GM23338 (cell line): ENCODE measurements around the gene SSH2.

Experiments used
- CREB1 ChIP-seq: fragments of 250-450 bp; sonication (Bioruptor Pico); IDR thresholded peaks from 2 replicates; pipeline ENCODE4 v1.5.0; 2020; ENCODE audit warnings: low read depth, mild to moderate bottlenecking, moderate library complexity
- CTCF ChIP-seq, 2 experiments: fragments of 200-600 bp in 1 of 2; sonication (generic) in 1 of 2; conservative IDR thresholded peaks; 2 replicates each; pipeline versions ENCODE4 v1.5.1 to v1.6.1; 2016 to 2017; ENCODE audit warnings: antibody characterized with exemption in 2 of 2, low read depth in 2 of 2, mild to moderate bottlenecking in 2 of 2, moderate library complexity in 1 of 2
- EZH2 ChIP-seq: fragments of 200-600 bp; sonication (generic); IDR thresholded peaks from one replicate; pipeline ENCODE4 v1.8.0; 2017; ENCODE audit warnings: antibody characterized with exemption, mild to moderate bottlenecking, low read depth; ENCODE audit not compliant: unreplicated experiment
- EZH2phosphoT487 ChIP-seq: fragments of 200-600 bp; sonication (generic); IDR thresholded peaks from one replicate; pipeline ENCODE4 v1.8.1; 2018; ENCODE audit warnings: antibody characterized with exemption; ENCODE audit not compliant: unreplicated experiment
- JUNB ChIP-seq: IDR thresholded peaks from one replicate; pipeline ENCODE4 v1.6.1; 2016; ENCODE audit warnings: antibody characterized with exemption; ENCODE audit not compliant: unreplicated experiment
- POLR2AphosphoS5 ChIP-seq: IDR thresholded peaks from 2 replicates; pipeline ENCODE4 v1.6.1; 2016; ENCODE audit warnings: antibody characterized with exemption, low read depth
- REST ChIP-seq: IDR thresholded peaks from one replicate; pipeline ENCODE4 v1.6.1; 2018; ENCODE audit warnings: antibody characterized with exemption; ENCODE audit not compliant: unreplicated experiment
- STAT1 ChIP-seq: IDR thresholded peaks from one replicate; pipeline ENCODE4 v1.6.1; 2016; ENCODE audit warnings: antibody characterized with exemption; ENCODE audit not compliant: unreplicated experiment
- ZNF114 ChIP-seq: fragments of 250-450 bp; sonication (Bioruptor Pico); IDR thresholded peaks from 2 replicates; pipeline ENCODE4 v1.5.0; 2020; ENCODE audit warnings: mild to moderate bottlenecking, moderate library complexity
- ZNF331 ChIP-seq: fragments of 250-450 bp; sonication (Bioruptor Pico); IDR thresholded peaks from 2 replicates; pipeline ENCODE4 v1.5.0; 2020; ENCODE audit warnings: low read depth, mild to moderate bottlenecking, moderate library complexity
- TF ChIP-seq, protein P1 (sequence below): IDR thresholded peaks from 2 replicates; pipeline ENCODE4 v1.6.1; 2016; ENCODE audit warnings: antibody characterized with exemption

DNA sequence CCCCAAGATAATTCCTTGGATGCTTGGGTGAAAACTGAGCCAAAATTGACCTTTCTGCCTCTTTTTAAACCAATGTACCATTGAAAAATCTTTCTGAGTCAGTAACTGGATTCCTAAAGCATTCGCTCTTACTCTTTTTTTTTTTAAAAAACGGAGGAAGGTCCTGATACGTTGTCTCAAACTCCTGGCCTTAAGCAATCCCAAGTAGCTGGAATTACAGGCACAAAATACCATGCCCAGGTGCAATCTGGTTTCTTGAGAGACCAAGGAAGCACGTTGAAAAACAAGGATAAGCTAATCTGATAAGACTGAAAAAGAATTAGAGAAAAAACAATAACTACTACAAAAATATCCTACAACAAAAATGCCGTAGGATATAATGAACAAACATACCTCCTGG is 136.5 kb downstream of the SSH2 start:
- TF ChIP-seq CTCF (conservative IDR thresholded peaks at IDR 0.05; ENCODE audit: low read depth in 2 of 2) = no peak
- no peak for TF ChIP-seq CREB1 (CRISPR knock-in tag)
- TF ChIP-seq REST = no peak
- TF ChIP-seq, protein P1, sequence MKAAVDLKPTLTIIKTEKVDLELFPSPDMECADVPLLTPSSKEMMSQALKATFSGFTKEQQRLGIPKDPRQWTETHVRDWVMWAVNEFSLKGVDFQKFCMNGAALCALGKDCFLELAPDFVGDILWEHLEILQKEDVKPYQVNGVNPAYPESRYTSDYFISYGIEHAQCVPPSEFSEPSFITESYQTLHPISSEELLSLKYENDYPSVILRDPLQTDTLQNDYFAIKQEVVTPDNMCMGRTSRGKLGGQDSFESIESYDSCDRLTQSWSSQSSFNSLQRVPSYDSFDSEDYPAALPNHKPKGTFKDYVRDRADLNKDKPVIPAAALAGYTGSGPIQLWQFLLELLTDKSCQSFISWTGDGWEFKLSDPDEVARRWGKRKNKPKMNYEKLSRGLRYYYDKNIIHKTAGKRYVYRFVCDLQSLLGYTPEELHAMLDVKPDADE = no peak
- TF ChIP-seq STAT1 = no peak
- no peak for TF ChIP-seq EZH2
- no peak for TF ChIP-seq EZH2phosphoT487
- no peak for TF ChIP-seq POLR2AphosphoS5
- TF ChIP-seq JUNB = no peak
- no peak for TF ChIP-seq ZNF114
- no peak for TF ChIP-seq ZNF331 (CRISPR knock-in tag)
